ENCODE measurements around the gene RBP4.

DNA sequence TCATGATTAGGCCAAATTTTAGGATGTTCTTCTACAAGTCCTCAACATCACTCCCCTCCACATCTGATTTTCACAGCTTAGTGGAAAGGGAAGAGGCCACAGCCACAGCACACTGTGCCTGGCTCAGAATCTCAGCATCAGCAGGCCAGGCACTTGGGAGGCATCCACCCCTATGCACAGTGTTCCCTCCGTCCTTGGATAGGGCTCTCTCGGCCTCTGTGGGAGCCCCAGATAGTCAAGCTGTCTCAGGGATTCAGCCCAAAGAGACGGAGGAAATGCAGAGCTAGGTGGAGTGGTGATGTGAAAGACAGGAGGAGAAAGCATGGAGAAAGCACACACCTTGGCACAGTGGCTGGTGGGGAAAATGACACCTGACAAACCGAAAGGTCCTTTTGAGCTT is 1.3 kb downstream of the RBP4 start:
- TF ChIP-seq CTCF (IDR thresholded peaks at IDR 0.05) (no peak), POLR2A (IDR thresholded peaks at IDR 0.05) (no peak)
